Skeletal muscle satellite cell (primary cell): Measurements from ENCODE around the gene HELQ. TPM values are rescaled to one million over a fixed set of nuclear protein-coding genes. Genes with fewer than 3 reads are reported as not detected.
A peak's percentile ranks its signal among the peaks of the same experiment; 100 is the strongest.
"Not testable (repeated sequence)": the region's sequence is repeated elsewhere in the genome, so short reads cannot be mapped to it uniquely, and the experiment has no call there.

Source experiments
- H3K27me3 ChIP-seq: 2 replicates; pipeline ENCODE4 v1.7.0; 2013; ENCODE audit warnings: low read length; ENCODE audit not compliant: control insufficient read depth, insufficient read depth
- H3K36me3 ChIP-seq: 2 replicates; pipeline ENCODE4 v1.7.0; 2013; ENCODE audit warnings: mild to moderate bottlenecking, control low read depth, low read length; ENCODE audit not compliant: insufficient read depth
- H3K4me1 ChIP-seq: 2 replicates; pipeline ENCODE4 v1.7.0; 2013; ENCODE audit warnings: low read length; ENCODE audit not compliant: control insufficient read depth, insufficient read depth
- H3K4me2 ChIP-seq: 2 replicates; pipeline ENCODE4 v1.7.0; 2013; ENCODE audit warnings: mild to moderate bottlenecking, low read length
- H3K4me3 ChIP-seq: 2 replicates; pipeline ENCODE4 v1.7.0; 2013; ENCODE audit warnings: low read length
- H3K9ac ChIP-seq: 2 replicates; pipeline ENCODE4 v1.7.0; 2013; ENCODE audit warnings: mild to moderate bottlenecking, low read depth, low read length, moderate library complexity
- H3K9me3 ChIP-seq: replicated peaks from 2 replicates; pipeline ENCODE4 v1.7.0; 2013; ENCODE audit warnings: mild to moderate bottlenecking, control low read depth, low read length
- total RNA-seq: library from RNA; depleted of rRNA; stranded (reverse); fragments of >200 nt; gene quantifications from 2 replicates; pipeline ENCODE4 v1.2.3, GENCODE V29; 2012; rRNA removed

HELQ gene
- 8.4 and 12.7 TPM in 2 replicates for total RNA-seq

GRCh38 chr4:83455281-83456183 lies at the start of gene HELQ, which contains the start of gene MRPS18C:
Gene HELQ (minus strand): TSS chr4:83455823. CDS start chr4:83455693, 130 bp downstream.
Gene MRPS18C (plus strand): TSS chr4:83456058. CDS start chr4:83456078, 20 bp downstream.
- Histone ChIP-seq H3K9me3 (no peaks in the 10 kb centered on the region), H3K9ac (peak within 1 kb of the TSS; percentile 96), H3K27me3 (no peaks in the 10 kb centered on the region), H3K36me3 (peaks cover 31% of the 10 kb centered on the region), H3K4me2 (peak within 1 kb of the TSS; percentile 80), H3K4me3 (peak within 1 kb of the TSS; percentile 93), H3K4me1 (peaks cover 13% of the 10 kb centered on the region)

- no peaks in the 10 kb centered on the region for H3K4me1 ChIP-seq
- no peak overlapping the region for H3K9ac ChIP-seq
- no peaks in the 10 kb centered on the region for H3K36me3 ChIP-seq
- no peak overlapping the region for H3K4me3 ChIP-seq
- no peak overlapping the region for H3K4me2 ChIP-seq
- H3K27me3 ChIP-seq, result peaks cover 2% of the 10 kb centered on the region
- no peaks in the 10 kb centered on the region for H3K9me3 ChIP-seq
Measured at GRCh38 chr4:83504996-83505395, 49.4 kb upstream of the HELQ start.

GRCh38 chr4:83504503-83504902 lies 48.9 kb upstream of the HELQ start:
- Histone ChIP-seq H3K4me1 (no peaks in the 10 kb centered on the region), H3K27me3 (peaks cover 2% of the 10 kb centered on the region), H3K9ac (no peak overlapping the region), H3K9me3 (no peaks in the 10 kb centered on the region), H3K4me3 (no peak overlapping the region), H3K36me3 (no peaks in the 10 kb centered on the region), H3K4me2 (no peak overlapping the region)

GRCh38 chr4:83503974-83504373 lies 48.4 kb upstream of the HELQ start:
- Histone ChIP-seq H3K27me3 (peaks cover 2% of the 10 kb centered on the region), H3K9ac (no peak overlapping the region), H3K4me3 (no peak overlapping the region), H3K9me3 (no peaks in the 10 kb centered on the region), H3K4me1 (no peaks in the 10 kb centered on the region), H3K36me3 (no peaks in the 10 kb centered on the region), H3K4me2 (no peak overlapping the region)

- H3K9ac ChIP-seq, H3K36me3 ChIP-seq, H3K4me1 ChIP-seq, H3K27me3 ChIP-seq, H3K9me3 ChIP-seq, H3K4me3 ChIP-seq, H3K4me2 ChIP-seq: not testable (repeated sequence)
Measured at GRCh38 chr4:83501671-83502070, 46.0 kb upstream of the HELQ start.

- no peak overlapping the region for H3K4me3 ChIP-seq
- H3K9me3 ChIP-seq, result no peaks in the 10 kb centered on the region
- no peak overlapping the region for H3K4me2 ChIP-seq
- no peak overlapping the region for H3K9ac ChIP-seq
- no peaks in the 10 kb centered on the region for H3K36me3 ChIP-seq
- peaks cover 5% of the 10 kb centered on the region for H3K27me3 ChIP-seq
- no peaks in the 10 kb centered on the region for H3K4me1 ChIP-seq
Measured at GRCh38 chr4:83498187-83498586, 42.6 kb upstream of the HELQ start.

GRCh38 chr4:83496085-83496917 lies 40.7 kb upstream of the HELQ start:
- not testable (repeated sequence) for H3K4me3 ChIP-seq, H3K36me3 ChIP-seq, H3K27me3 ChIP-seq, H3K4me1 ChIP-seq, H3K4me2 ChIP-seq, H3K9me3 ChIP-seq, H3K9ac ChIP-seq

GRCh38 chr4:83490876-83491450 lies 35.3 kb upstream of the HELQ start:
- Histone ChIP-seq H3K4me2 (no peak overlapping the region), H3K36me3 (no peaks in the 10 kb centered on the region), H3K27me3 (no peaks in the 10 kb centered on the region), H3K9ac (no peak overlapping the region), H3K4me3 (no peak overlapping the region), H3K4me1 (no peaks in the 10 kb centered on the region), H3K9me3 (no peaks in the 10 kb centered on the region)

GRCh38 chr4:83489711-83490326 lies 34.2 kb upstream of the HELQ start:
- no peak overlapping the region for H3K4me2 ChIP-seq
- H3K4me3 ChIP-seq, result no peak overlapping the region
- H3K36me3 ChIP-seq, result no peaks in the 10 kb centered on the region
- H3K27me3 ChIP-seq, result no peaks in the 10 kb centered on the region
- no peaks in the 10 kb centered on the region for H3K9me3 ChIP-seq
- H3K9ac ChIP-seq, result no peak overlapping the region
- peaks cover 6% of the 10 kb centered on the region for H3K4me1 ChIP-seq

GRCh38 chr4:83486457-83487129 lies 31.0 kb upstream of the HELQ start:
- no peak overlapping the region for H3K4me2 ChIP-seq
- H3K4me1 ChIP-seq, result peaks cover 11% of the 10 kb centered on the region
- no peaks in the 10 kb centered on the region for H3K27me3 ChIP-seq
- no peaks in the 10 kb centered on the region for H3K9me3 ChIP-seq
- no peaks in the 10 kb centered on the region for H3K36me3 ChIP-seq
- no peak overlapping the region for H3K9ac ChIP-seq
- H3K4me3 ChIP-seq, result no peak overlapping the region
